Sciatic nerve (tissue), 2 donors: ENCODE measurements around the gene SIL1. TPM values are rescaled to one million over a fixed set of nuclear protein-coding genes. Genes with fewer than 3 reads are reported as not detected.
"Not testable (repeated sequence)": the region's sequence is repeated elsewhere in the genome, so short reads cannot be mapped to it uniquely, and the experiment has no call there.

Experiments used
- ATAC-seq: fragments of 200-7000 bp; cut with Tn5 transposase; one replicate; pipeline ENCODE4 v1.9.1; 2020; ENCODE audit warnings: mild to moderate bottlenecking, moderate library complexity
- DNase-seq: peaks from one replicate; pipeline ENCODE4 v3.0.0-alpha.2; 2020; ENCODE audit warnings: low spot score
- intact Hi-C: fragments of 100-400 bp; cut with DNase I; formaldehyde crosslinking; loops from one replicate; pipeline ENCODE4 v1.14.2; 2022
- total RNA-seq: library from RNA; stranded (reverse); fragmentation: NEBNext Ultra II Directional; extraction: Animal tissue kit (Norgen Biotek cat#: 25700); gene quantifications from one replicate; pipeline ENCODE4 v1.2.1, GENCODE V29; 2021
- donor health status: DM: no; HTN: no; CAD: no.
- donor health status: DM: no; HTN: no; CAD: no.

SIL1 gene
- total RNA-seq, 1 donor from 2014 or later: 54.7 TPM

DNA sequence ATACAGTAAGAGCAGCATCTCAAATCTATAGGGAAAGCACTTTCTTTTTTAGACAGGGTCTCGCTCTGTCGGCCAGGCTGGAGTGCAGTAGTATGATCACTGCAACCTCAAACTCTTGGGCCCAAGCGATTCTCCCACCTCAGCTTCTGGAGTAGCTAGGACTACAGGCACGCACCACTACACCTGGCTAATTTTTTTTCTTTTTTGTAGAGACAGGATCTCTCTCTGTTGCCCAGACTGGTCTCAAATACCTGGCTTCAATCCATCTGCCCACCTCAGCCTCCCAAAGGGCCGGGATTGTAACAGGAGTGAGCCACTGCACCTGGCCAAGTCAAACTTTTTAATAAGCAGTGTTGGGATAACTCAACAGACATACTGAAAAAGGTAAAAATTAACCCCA, 107.6 kb downstream of the SIL1 start:
- intact Hi-C loops: no loop called here
- ATAC-seq (no peak), DNase-seq (no peak)

GRCh38 chr5:139088024-139088423, 110.1 kb downstream of the SIL1 start:
- no peak for ATAC-seq
- intact Hi-C loops: no loop called here
- no peak for DNase-seq

DNA sequence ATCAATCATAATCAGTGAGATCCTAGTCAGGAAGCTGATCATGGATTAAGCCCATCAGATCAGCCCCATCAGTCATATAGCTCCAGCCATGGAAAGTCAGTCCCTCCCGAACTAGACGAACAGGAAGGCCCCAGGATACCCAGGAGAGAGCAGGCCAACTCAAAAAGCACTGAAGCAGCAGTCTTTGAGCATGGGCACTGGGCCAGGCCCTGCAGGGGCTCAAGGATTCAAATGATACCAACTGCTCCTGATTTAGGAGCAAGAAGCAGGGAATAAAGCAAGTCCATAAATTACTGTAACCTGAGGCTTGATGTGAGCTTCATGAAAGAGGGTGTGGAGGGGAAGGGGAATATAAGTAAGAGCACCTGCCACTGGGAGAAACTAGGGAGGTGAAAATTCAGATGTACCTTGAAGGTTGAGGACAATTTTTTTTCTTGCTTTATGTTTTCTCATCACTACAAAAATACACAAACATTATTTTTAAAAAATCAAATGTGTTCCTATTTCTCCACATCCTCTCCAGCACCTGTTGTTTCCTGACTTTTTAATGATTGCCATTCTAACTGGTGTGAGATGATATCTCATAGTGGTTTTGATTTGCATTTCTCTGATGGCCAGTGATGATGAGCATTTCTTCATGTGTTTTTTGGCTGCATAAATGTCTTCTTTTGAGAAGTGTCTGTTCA, 115.2 kb downstream of the SIL1 start:
- intact Hi-C loops: no loop called here
- ATAC-seq: no peak

GRCh38 chr5:139079991-139080610, 118.1 kb downstream of the SIL1 start:
- no peak for ATAC-seq
- DNase-seq: no peak
- intact Hi-C loops: no loop called here

More for the DNA sequence above, 115.2 kb downstream of the SIL1 start:
- DNase-seq: no peak

DNA sequence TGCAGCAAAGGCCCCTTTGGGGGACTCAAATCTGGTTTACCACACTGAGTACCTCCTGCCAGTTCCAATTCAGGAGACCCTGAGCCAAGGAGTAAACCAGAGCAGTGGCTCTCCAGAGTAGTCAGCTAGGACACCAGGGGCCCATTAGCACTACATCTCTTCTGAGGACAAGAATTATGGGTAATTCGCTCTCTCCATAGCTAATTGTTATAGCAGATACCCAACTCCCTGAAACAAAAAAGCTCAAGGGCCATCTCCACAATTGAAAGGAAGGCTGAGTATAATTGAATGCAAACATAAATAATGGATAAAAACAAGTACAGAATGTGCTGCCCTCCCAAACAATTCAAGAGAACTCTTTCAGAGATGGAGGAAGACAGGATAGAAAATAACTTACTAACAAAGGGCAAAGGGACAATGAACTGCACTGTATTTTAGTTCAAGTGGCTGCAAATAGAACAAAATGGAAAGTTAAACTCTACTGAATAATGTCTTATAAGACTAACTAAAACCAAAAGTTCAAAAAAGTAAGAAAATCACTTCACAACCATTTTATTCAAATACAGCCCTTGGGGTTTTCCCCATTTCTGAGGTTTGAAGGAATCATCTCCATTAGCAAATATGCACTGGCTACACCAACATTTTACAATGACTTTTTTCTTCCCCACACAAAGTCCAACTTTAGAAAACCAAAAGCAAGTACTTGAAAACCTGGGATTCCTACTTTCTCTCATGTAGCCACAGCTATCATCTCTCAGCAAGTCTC, 118.8 kb downstream of the SIL1 start:
- intact Hi-C loops: no loop called here
- DNase-seq: no peak
- ATAC-seq: peak; percentile 43

DNA sequence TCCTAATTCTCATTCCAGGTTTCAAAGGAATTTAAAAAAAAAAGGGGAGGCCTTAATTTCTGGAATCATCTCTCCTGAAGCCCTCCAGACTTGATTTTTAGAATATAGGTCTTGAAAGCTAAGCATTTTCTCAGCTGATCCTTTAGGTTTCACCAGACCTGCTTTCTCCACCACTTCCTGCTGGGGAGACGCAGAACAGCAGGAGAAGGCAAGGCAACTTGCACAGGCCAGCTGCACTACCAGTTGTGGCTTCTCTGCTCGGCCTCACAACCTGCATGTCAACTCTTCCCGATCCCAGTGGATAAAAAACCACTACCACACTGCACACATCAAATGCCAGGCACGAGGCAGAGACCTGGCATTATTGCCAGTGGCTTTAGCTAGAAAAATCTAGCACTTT, 119.8 kb downstream of the SIL1 start:
- ATAC-seq (no peak), DNase-seq (no peak)
- intact Hi-C loops: no loop called here

DNA sequence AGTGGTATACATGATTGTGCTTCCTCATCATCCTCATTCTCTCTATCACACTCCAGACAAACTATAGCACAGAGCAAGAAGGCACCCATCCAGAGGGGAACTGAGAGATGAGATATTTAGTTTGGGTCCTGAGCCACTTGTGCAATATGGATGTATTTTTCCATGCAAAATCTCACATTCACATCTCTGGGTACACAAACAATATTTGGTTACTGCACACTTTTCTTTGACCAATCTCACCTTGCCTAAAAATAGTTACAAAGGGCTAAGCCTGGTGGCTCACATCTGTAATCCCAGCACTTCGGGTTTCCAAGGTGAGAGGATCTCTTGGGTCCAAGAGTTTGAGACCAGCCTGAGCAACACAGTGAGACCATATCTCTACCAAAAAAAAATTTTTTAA, 120.3 kb downstream of the SIL1 start:
- ATAC-seq (no peak), DNase-seq (no peak)
- intact Hi-C loops: no loop called here

DNA sequence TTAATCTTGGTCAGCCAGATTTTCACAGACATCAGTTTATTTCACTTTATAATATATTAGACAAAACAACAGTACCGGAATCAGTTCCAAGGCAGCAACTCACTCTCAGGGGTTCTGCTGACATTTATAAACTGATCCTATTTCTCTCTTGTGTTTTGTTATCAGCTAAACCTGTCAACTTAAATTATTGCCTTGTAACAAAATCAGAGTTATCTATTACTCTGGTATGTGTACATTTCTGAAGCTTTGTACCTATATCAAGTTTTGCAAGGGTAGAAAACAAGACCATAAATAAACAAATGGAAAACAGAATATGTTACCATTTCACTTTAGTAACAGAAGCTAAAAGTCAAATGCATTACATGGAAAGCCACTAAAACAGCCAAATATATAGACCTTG, 122.1 kb downstream of the SIL1 start:
- DNase-seq (no peak), ATAC-seq (no peak)
- intact Hi-C loops: no loop called here

DNA sequence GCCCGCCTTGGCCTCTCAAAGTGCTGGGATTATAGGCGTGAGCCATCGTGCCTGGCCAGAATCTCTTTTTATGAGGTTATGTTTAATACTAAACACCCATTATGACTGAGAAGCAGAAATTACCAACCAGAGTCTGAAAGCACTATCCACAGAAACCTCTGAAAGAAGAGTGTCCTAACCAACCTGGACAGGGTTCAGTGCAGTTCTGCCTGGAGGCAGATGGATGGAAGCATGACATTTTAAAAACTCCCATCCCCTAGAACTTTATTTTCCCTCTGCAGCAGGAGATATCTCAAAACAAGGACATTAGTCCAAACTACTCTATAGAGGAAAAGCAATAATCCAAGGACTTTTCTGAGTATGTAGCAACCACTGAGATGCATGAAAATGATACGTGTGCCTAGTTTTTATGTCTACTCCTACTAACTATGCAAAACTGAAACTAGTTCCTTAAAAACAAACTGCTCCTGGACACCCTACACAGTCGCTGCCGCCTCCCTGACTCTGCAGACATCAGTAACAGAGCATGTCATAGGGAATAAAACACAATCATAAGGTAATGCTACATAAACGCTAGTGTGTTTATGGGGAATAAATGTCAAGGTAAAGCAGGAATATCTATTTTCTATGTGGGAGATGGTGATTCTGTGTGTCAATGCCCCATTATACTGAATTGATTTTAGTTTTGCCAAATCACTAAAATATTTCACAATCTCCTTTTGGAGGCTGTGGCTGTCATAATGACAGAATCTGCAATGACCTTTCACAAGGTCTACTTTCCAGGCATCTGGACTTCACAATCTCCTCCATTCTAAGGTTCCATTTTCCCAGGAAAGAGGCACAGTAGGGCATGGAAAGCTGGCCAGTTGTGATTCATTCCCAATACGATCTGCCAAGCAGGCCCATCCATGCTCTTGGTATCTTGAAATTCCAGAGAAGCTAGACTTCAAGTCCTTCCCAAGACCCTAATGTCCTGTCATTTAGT, 122.8 kb downstream of the SIL1 start:
- intact Hi-C loops: no loop called here
- peak; percentile 76 for ATAC-seq
- DNase-seq: no peak

DNA sequence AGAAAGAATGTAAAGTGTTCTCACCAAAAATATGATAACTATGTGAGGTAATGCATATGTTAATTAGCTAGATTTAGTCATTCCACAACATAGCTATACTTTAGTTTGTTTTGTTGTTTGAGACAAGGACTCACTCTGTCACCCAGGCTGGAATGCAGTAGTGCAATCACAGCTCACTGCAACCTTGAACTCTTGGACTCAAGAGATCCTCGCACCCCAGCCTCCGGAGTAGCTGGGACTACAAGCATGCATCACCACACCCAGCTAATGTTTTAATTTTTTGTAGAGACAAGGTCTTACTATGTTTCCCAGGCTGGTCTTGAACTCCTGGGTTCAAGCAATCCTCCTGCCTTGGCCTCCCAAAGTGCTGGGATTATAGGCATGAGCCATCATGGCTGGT, 124.2 kb downstream of the SIL1 start:
- DNase-seq, intact Hi-C loops: not testable (repeated sequence)

DNA sequence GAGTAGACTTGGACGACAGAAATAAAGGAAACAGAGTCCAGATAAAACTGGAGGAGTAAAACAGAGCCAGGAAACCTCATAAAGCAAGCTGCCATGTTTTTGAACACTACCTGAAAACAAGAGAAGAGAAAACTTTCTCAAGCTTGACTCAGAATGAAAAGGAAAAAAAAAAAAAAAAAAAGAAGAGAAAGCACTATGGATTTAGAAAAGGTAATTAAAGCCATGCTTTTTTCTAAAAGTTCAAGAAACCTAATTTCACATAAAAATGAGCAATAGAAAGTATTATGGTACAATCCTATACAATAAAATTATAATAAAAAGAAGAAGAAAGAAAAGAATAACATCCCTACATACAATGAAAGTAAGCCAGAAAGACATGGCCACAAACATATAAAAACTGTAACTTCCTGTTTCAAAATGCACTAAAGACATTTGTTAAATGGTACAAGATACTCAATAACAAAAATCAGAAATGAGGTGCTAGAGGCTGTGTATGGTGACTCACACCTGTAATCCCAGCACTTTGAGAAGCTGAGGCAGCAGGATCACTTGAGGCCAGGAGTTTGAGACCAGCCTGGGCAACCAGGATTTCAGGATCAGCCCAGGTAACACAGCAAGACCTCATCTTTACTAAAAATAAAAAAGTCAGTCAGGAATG, 129.5 kb downstream of the SIL1 start:
- DNase-seq (no peak), ATAC-seq (no peak)
- intact Hi-C loops: no loop called here

More for the DNA sequence above, 124.2 kb downstream of the SIL1 start:
- not testable (repeated sequence) for ATAC-seq

DNA sequence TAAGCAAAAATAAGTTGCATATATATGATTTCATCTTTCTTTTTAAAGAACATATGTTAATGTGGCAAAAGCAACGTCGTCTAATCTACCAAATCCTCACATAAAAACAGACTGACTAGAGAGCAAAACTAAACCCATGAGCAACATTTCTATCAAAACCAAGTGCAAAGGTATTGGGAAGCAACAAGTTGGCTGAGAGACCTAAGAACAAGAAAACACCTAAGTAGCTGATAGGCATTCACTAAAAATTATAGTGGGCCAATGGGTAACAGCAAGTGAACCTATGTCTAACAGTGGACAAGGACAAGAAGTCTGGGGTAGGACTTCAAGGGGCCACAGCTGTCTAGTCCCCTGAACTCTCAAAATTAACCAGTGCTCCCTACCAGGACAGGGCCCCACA, 130.1 kb downstream of the SIL1 start:
- intact Hi-C loops: no loop called here
- DNase-seq (no peak), ATAC-seq (no peak)

GRCh38 chr5:139065306-139065705, 132.9 kb downstream of the SIL1 start:
- intact Hi-C loops: no loop called here
- ATAC-seq (no peak), DNase-seq (no peak)

GRCh38 chr5:139064613-139065012, 133.6 kb downstream of the SIL1 start:
- ATAC-seq (no peak), DNase-seq (no peak)
- intact Hi-C loops: no loop called here

DNA sequence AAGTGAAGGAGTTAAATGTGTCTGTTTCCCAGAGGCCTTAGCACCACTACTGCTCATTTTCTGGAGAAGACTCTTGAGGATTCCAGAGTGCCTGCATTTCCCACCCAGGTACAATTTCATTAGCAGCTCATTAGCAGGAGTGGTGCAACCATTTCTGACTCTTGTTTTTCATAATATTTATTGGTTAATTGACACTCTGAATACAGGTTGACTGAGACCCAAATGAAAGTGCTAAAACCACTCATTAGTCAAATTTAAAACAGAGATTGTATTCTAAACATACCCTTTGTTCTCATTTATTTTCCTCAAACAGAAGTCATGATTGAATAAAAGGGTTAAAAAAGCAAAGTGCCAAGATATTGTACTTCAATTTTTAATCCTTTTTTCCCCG, 134.5 kb downstream of the SIL1 start:
- DNase-seq: no peak
- no peak for ATAC-seq

DNA sequence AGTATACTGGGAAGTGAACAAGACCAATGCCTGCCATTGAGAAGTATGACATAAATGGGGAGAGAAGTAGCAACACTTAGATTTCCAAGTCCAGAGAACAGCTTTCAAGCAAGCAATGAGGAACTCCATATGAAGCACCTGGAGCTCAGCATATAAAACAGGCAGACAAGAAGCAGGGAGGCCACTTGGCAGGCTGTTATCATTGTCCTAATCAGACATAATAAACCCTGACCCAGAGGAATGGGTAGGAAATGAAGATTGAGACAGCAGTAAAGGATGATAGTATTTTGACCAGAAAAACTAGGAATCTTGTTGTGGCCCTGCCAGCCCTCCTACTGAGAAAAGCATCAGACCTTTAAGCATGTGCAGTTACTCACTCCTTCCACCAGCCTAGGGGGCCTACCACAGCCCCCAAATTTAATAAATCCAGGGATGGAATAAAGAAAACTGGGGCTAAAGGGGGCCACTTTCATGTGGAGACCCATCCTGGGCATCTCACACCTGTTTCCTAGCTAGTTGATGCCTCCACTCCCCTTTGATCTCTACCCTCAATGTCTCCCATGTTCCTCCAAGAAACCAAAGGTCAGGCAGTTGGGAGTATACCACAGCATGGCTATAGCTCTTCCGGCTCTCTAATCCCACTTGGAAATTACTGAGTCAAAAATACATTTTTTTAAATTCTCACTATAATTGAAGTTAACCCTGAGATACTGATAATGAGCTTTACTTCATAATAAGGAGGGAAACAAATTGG, 135.1 kb downstream of the SIL1 start:
- ATAC-seq (no peak), DNase-seq (no peak)
- intact Hi-C loops: no loop called here

More for the DNA sequence above, 134.5 kb downstream of the SIL1 start:
- intact Hi-C loops: no loop called here

DNA sequence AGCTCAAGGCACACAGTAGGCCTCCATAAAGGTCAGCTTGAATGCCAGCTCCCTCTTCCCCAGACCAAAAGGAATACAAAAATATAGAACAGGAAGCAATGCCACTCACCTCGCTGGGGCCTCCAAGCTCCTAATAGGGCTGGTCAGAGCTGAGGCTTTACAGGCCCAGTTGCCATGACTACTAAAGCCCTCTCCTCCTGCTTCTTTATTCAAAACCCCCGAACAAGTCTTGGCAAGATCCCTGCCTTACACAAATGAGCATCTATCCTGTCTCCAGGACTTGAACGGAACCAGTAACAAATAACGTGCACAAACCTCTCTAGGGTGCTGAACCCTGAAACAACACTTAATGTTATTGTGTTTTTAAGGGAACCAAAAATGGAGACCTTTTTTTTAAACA, 136.3 kb downstream of the SIL1 start:
- peak; percentile 27 for ATAC-seq
- DNase-seq: no peak
- intact Hi-C loops: no loop called here

DNA sequence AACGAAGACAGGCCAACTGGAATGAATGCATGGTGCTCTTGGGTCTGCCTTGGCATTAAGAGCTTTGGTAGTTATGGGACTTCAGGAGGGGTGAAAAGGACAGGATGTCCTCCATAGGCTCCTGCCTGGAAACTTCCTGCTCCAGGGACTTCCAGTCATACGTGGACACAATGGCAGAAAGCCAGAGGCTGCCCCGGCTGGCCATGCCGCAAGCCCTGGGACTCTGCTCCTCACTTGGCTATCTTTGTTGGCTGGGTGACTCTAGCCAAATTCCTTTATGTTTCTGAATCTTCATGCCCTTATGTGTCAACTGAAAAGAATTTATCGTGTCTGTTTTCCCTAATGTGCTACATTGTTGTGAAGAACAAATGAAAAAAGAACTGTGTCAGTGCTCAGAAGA, 136.9 kb downstream of the SIL1 start:
- DNase-seq: no peak

More for the DNA sequence above, 136.9 kb downstream of the SIL1 start:
- intact Hi-C loops: no loop called here
- peak; percentile 74 for ATAC-seq
